CD4-positive, alpha-beta T cell treated with Interleukin-2 at 100 ng/mL for 4 hours (primary cell): ENCODE measurements around the gene ERO1B.

Source experiments
- DNase-seq: peaks from one replicate; pipeline ENCODE4 v3.0.0-alpha.2; 2020; ENCODE audit warnings: low spot score

Gene ERO1B

GRCh38 chr1:236181059-236181458, 100.7 kb downstream of the ERO1B start:
- DNase-seq, result no peak

GRCh38 chr1:236179634-236180033, 102.1 kb downstream of the ERO1B start:
- no peak for DNase-seq

GRCh38 chr1:236176337-236177336, 105.1 kb downstream of the ERO1B start:
- no peak for DNase-seq

GRCh38 chr1:236175642-236176336, 106.0 kb downstream of the ERO1B start:
- DNase-seq, result no peak

GRCh38 chr1:236173174-236173767, 108.5 kb downstream of the ERO1B start:
- no peak for DNase-seq

GRCh38 chr1:236172041-236172579, 109.6 kb downstream of the ERO1B start:
- DNase-seq, result no peak

GRCh38 chr1:236168716-236169429, 112.9 kb downstream of the ERO1B start:
- DNase-seq, result no peak

- no peak for DNase-seq
These were observed 114.2 kb downstream of the ERO1B start for GRCh38 chr1:236167578-236167977.

GRCh38 chr1:236167154-236167553, 114.6 kb downstream of the ERO1B start:
- no peak for DNase-seq

- DNase-seq, result no peak
These were observed 115.7 kb downstream of the ERO1B start for GRCh38 chr1:236166041-236166440.
